ENCODE measurements around the gene SH3YL1. TPM values are rescaled to one million over a fixed set of nuclear protein-coding genes. Genes with fewer than 3 reads are reported as not detected.

The SH3YL1 gene, protein sequence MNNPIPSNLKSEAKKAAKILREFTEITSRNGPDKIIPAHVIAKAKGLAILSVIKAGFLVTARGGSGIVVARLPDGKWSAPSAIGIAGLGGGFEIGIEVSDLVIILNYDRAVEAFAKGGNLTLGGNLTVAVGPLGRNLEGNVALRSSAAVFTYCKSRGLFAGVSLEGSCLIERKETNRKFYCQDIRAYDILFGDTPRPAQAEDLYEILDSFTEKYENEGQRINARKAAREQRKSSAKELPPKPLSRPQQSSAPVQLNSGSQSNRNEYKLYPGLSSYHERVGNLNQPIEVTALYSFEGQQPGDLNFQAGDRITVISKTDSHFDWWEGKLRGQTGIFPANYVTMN
- total RNA-seq (100 to 1,000 TPM in 1 of 7 donors, 10 to 100 TPM in 6; 41.7 to 117 (median 53.4) TPM), polyA plus RNA-seq (10 to 100 TPM; 35.3 to 37.5 TPM)
- long read RNA-seq, donor 1, transcript SH3YL1-205 (9 exons, 1,695 nt): major isoform, 8 of 91 reads
- long read RNA-seq, donor 1, transcript SH3YL1-201 (10 exons, 1,763 nt): minor isoform, 5 of 91 reads
- long read RNA-seq, donor 1, partial matches to known transcripts: 6 of 91 reads
- long read RNA-seq, donor 1, other reads (novel, unspliced or antisense): 70 of 91 reads
- long read RNA-seq, donor 2, partial matches to known transcripts: 0 of 5 reads
- long read RNA-seq, donor 2, other reads (novel, unspliced or antisense): 0 of 5 reads
- long read RNA-seq, donor 3, transcript SH3YL1-205 (9 exons, 1,695 nt): major isoform, 7 of 40 reads
- long read RNA-seq, donor 3, partial matches to known transcripts: 1 of 40 reads
- long read RNA-seq, donor 3, other reads (novel, unspliced or antisense): 27 of 40 reads

GRCh38 chr2:263774-264492 lies at the start of gene SH3YL1:
SH3YL1 (minus strand) TSS chr2:264032; CDS start chr2:263984, 48 bp downstream.
- TF ChIP-seq EP300 (IDR thresholded peaks at IDR 0.05): no peak
- peak; percentile 34 to 69 (median 46) for DNase-seq
- peak within 1 kb of the TSS; percentile 45 to 52 for H3K27ac ChIP-seq
- intact Hi-C loops (cut with DNase I): no loop called here
- H3K4me3 ChIP-seq: peak within 1 kb of the TSS; percentile 88
- H3K36me3 ChIP-seq: no peaks in the 10 kb centered on the region
- peaks cover 12% of the 10 kb centered on the region for H3K4me1 ChIP-seq (ENCODE audit: insufficient read depth)
- WGBS, 3 donors: 0 to 2% (median 1%) methylated on average over 44 to 77 of the region's 77 CpGs
- H3K9me3 ChIP-seq: no peaks in the 10 kb centered on the region
- no peaks in the 10 kb centered on the region for H3K27me3 ChIP-seq

GRCh38 chr2:310994-311393 lies 47.2 kb upstream of the SH3YL1 start:
- 74 to 81% (median 78%) methylated on average over 5 of the region's 5 CpGs for WGBS, 3 donors
- Histone ChIP-seq H3K9me3 (no peaks in the 10 kb centered on the region), H3K27ac (no peak overlapping the region), H3K27me3 (no peaks in the 10 kb centered on the region), H3K4me3 (no peak overlapping the region), H3K4me1 (ENCODE audit: insufficient read depth) (no peaks in the 10 kb centered on the region), H3K36me3 (no peaks in the 10 kb centered on the region)
- DNase-seq: no peak
- no peak for TF ChIP-seq EP300 (IDR thresholded peaks at IDR 0.05)
- intact Hi-C loops (cut with DNase I): no loop called here

DNA sequence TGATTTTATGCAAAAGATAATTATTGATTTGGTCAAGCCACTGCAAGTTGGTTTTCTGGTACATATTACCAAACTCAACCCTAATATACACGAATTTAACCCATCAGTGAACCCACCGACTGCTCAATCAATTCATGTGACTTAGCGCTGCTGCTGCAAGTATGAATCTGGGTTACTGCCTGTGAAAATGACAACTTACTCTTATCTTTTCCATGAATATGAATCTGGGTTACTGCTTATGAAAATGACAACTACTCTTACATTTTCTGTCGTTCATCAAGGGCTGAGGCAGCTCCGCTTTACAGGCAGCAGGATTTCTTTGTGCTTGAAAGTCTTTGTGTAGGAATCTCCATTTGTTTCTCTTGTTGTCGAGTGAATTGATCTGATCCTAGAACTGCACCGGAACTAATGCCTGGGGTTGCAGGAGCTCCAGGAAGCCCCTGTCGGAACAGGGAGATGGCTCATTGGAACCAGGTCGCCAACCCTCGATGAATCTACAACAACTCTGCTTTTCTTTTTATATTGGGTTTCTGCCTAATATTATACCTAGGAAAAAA lies 46.2 kb upstream of the SH3YL1 start:
- no peaks in the 10 kb centered on the region for H3K9me3 ChIP-seq
- no peak for DNase-seq
- H3K36me3 ChIP-seq: no peaks in the 10 kb centered on the region
- H3K4me3 ChIP-seq: no peak overlapping the region
- no peak for TF ChIP-seq POLR2A (IDR thresholded peaks at IDR 0.05)
- no peak for TF ChIP-seq EP300 (IDR thresholded peaks at IDR 0.05)
- no peak for TF ChIP-seq CTCF (IDR thresholded peaks at IDR 0.05)
- H3K27me3 ChIP-seq: no peaks in the 10 kb centered on the region
- 72 to 76% (median 75%) methylated on average over 10 of the region's 10 CpGs for WGBS, 3 donors
- H3K27ac ChIP-seq: no peak overlapping the region
- intact Hi-C loops (cut with DNase I): no loop called here
- no peaks in the 10 kb centered on the region for H3K4me1 ChIP-seq (ENCODE audit: insufficient read depth)

DNA sequence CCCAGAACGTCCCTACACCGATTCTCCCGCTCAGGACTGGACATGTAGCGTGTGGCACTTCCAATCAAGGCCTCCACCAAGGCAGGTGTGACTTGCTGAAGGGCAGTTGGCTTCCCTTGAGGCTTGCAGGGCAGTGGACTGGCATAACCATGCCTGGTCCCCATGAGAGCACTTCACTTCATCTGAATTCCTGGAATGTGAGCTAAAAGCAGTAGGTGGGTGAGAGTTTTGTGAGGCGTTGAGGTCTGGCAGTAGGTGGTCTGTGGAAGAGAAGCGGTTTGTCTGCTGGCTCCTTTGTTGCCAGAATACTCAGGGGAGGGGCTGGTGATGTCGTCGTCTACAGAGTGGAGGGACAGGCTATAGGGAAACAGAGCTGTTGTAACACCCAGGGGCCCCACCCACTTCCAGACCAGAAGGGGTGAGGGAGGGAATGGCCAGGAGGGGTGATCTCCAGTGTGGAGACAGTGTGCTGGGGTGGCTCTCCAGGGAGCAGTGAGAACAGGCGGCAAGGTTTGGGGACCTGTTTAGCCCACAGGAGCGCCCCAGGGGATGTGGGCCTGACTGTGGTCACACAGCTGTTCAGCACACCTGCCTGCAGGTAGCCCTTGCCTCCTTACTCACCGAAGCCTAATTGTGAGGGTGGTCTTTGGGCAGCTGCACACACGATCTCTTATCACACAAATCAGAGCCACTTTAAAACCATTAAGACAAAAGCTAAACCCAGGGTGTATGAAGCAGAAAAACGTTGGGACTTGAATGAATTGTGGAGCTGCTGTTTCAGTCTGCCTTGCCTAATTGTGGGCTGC lies 45.5 kb upstream of the SH3YL1 start:
- TF ChIP-seq EP300 (IDR thresholded peaks at IDR 0.05) (no peak), CTCF (IDR thresholded peaks at IDR 0.05) (no peak), POLR2A (IDR thresholded peaks at IDR 0.05) (no peak)
- Histone ChIP-seq H3K4me3 (no peak overlapping the region), H3K9me3 (no peaks in the 10 kb centered on the region), H3K27me3 (no peaks in the 10 kb centered on the region), H3K27ac (no peak overlapping the region), H3K4me1 (ENCODE audit: insufficient read depth) (no peaks in the 10 kb centered on the region), H3K36me3 (no peaks in the 10 kb centered on the region)
- intact Hi-C loops (cut with DNase I): no loop called here
- no peak for DNase-seq
- 54 to 58% (median 58%) methylated on average over 13 of the region's 13 CpGs for WGBS, 3 donors

Data from ovary (tissue), 10 donors.